H9 (cell line): ENCODE data around the gene FILIP1. TPM values are rescaled to one million over a fixed set of nuclear protein-coding genes. Genes with fewer than 3 reads are reported as not detected.

ENCODE experiments used
- DNase-seq: peaks from one replicate; pipeline ENCODE4 v3.0.0-alpha.2; 2017
- H2AFZ ChIP-seq: one replicate; pipeline ENCODE4 v1.6.1; 2013; ENCODE audit warnings: mild to moderate bottlenecking, low read length, control low read depth, moderate library complexity
- H2AK5ac ChIP-seq: 2 replicates; pipeline ENCODE4 v1.6.1; 2013; ENCODE audit warnings: low read length, control low read depth, mixed read lengths; ENCODE audit not compliant: insufficient read length
- H2BK120ac ChIP-seq: one replicate; pipeline ENCODE4 v1.6.1; 2013; ENCODE audit warnings: low read depth, mild to moderate bottlenecking, low read length, control low read depth, inconsistent platforms; ENCODE audit not compliant: poor library complexity, severe bottlenecking
- H2BK12ac ChIP-seq: 2 replicates; pipeline ENCODE4 v1.6.1; 2013; ENCODE audit warnings: low read length, control low read depth, mixed read lengths, low read depth; ENCODE audit not compliant: insufficient read length
- H2BK15ac ChIP-seq: 2 replicates; pipeline ENCODE4 v1.6.1; 2013; ENCODE audit warnings: low read depth, low read length, control low read depth
- H2BK20ac ChIP-seq: one replicate; pipeline ENCODE4 v1.6.1; 2013; ENCODE audit warnings: low read depth, mild to moderate bottlenecking, low read length, control low read depth, inconsistent platforms; ENCODE audit not compliant: poor library complexity, severe bottlenecking
- H2BK5ac ChIP-seq: 2 replicates; pipeline ENCODE4 v1.6.1; 2013; ENCODE audit warnings: low read length, control low read depth, mixed read lengths; ENCODE audit not compliant: insufficient read length
- H3K14ac ChIP-seq: 2 replicates; pipeline ENCODE4 v1.6.1; 2013; ENCODE audit warnings: low read length, control low read depth; ENCODE audit not compliant: insufficient read depth
- H3K18ac ChIP-seq: 2 replicates; pipeline ENCODE4 v1.6.1; 2013; ENCODE audit warnings: low read depth, mild to moderate bottlenecking, mixed read lengths, low read length, control low read depth; ENCODE audit not compliant: insufficient read length
- H3K23ac ChIP-seq: 2 replicates; pipeline ENCODE4 v1.6.1; 2013; ENCODE audit warnings: low read length, control low read depth, mixed read lengths, low read depth; ENCODE audit not compliant: insufficient read length
- H3K23me2 ChIP-seq: 2 replicates; pipeline ENCODE4 v1.6.1; 2013; ENCODE audit warnings: low read depth, mild to moderate bottlenecking, mixed read lengths, low read length, control low read depth; ENCODE audit not compliant: insufficient read length, poor library complexity, severe bottlenecking
- H3K27ac ChIP-seq: 2 replicates; pipeline ENCODE4 v1.5.1; 2013; ENCODE audit warnings: low read length, control low read depth, mixed read lengths, low read depth; ENCODE audit not compliant: insufficient read length
- H3K27me3 ChIP-seq: 2 replicates; pipeline ENCODE4 v1.6.1; 2013; ENCODE audit warnings: low read length, control low read depth, inconsistent platforms; ENCODE audit not compliant: insufficient read depth
- H3K4ac ChIP-seq: 2 replicates; pipeline ENCODE4 v1.6.1; 2013; ENCODE audit warnings: low read depth, mild to moderate bottlenecking, control low read depth, inconsistent platforms, low read length, moderate library complexity
- H3K4me1 ChIP-seq: 2 replicates; pipeline ENCODE4 v1.6.1; 2013; ENCODE audit warnings: low read length, control low read depth, inconsistent platforms; ENCODE audit not compliant: insufficient read depth
- H3K4me2 ChIP-seq: 2 replicates; pipeline ENCODE4 v1.6.1; 2013; ENCODE audit warnings: low read length, control low read depth, mixed read lengths; ENCODE audit not compliant: insufficient read length, insufficient read depth
- H3K56ac ChIP-seq: 2 replicates; pipeline ENCODE4 v1.6.1; 2013; ENCODE audit warnings: low read depth, mild to moderate bottlenecking, mixed read lengths, low read length, control low read depth; ENCODE audit not compliant: insufficient read length
- H3K79me1 ChIP-seq: 2 replicates; pipeline ENCODE4 v1.6.1; 2013; ENCODE audit warnings: low read depth, mild to moderate bottlenecking, moderate library complexity, low read length, control low read depth, inconsistent platforms; ENCODE audit not compliant: insufficient read depth, poor library complexity, severe bottlenecking
- H3K79me2 ChIP-seq: 2 replicates; pipeline ENCODE4 v1.6.1; 2013; ENCODE audit warnings: low read length, control low read depth, inconsistent platforms; ENCODE audit not compliant: insufficient read depth
- H3K9ac ChIP-seq: 2 replicates; pipeline ENCODE4 v1.6.1; 2013; ENCODE audit warnings: low read length, control low read depth, mixed read lengths; ENCODE audit not compliant: insufficient read length; ENCODE audit errors: extremely low read depth
- H3K9me3 ChIP-seq: one replicate; pipeline ENCODE4 v1.6.1; 2013; ENCODE audit warnings: low read depth, low read length, inconsistent platforms; ENCODE audit not compliant: control insufficient read depth
- H3T11ph ChIP-seq: one replicate; pipeline ENCODE4 v1.6.1; 2013; ENCODE audit warnings: mild to moderate bottlenecking, low read length, control low read depth, inconsistent platforms
- H4K20me1 ChIP-seq: one replicate; pipeline ENCODE4 v1.6.1; 2013; ENCODE audit not compliant: control insufficient read depth, insufficient read length, insufficient read depth
- H4K5ac ChIP-seq: 2 replicates; pipeline ENCODE4 v1.6.1; 2013; ENCODE audit warnings: low read depth, mild to moderate bottlenecking, mixed read lengths, low read length, control low read depth; ENCODE audit not compliant: insufficient read length
- H4K8ac ChIP-seq: replicated peaks from 2 replicates; pipeline ENCODE4 v1.6.1; 2013; ENCODE audit warnings: low read length, control low read depth, mixed read lengths, low read depth; ENCODE audit not compliant: insufficient read length
- H4K91ac ChIP-seq: 2 replicates; pipeline ENCODE4 v1.6.1; 2013; ENCODE audit warnings: low read depth, mild to moderate bottlenecking, moderate library complexity, mixed read lengths, low read length, control low read depth; ENCODE audit not compliant: insufficient read length
- H3K27ac Mint-ChIP-seq, 3 experiments: 2 replicates in 2 of 3; 3 replicates in 1 of 3; pipeline ENCODE4 v1.8.0; 2020 to 2021; ENCODE audit warnings: mixed read lengths in 3 of 3, mild to moderate bottlenecking in 1 of 3, moderate library complexity in 1 of 3
- H3K27me3 Mint-ChIP-seq: 2 replicates; pipeline ENCODE4 v1.8.0; 2021; ENCODE audit warnings: low read depth, mild to moderate bottlenecking, moderate library complexity, mixed read lengths
- H3K36me3 Mint-ChIP-seq, 3 experiments: 2 replicates in 2 of 3; 3 replicates in 1 of 3; pipeline ENCODE4 v1.8.0; 2020 to 2021; ENCODE audit warnings: low read depth in 3 of 3, mixed read lengths in 3 of 3; ENCODE audit not compliant: insufficient read depth in 1 of 3
- H3K4me1 Mint-ChIP-seq, 2 experiments: 2 replicates each; pipeline ENCODE4 v1.8.0; 2020; ENCODE audit warnings: mixed read lengths in 2 of 2
- H3K4me3 Mint-ChIP-seq, 2 experiments: 2 replicates in 1 of 2; 3 replicates in 1 of 2; pipeline ENCODE4 v1.8.0; 2020 to 2021; ENCODE audit warnings: mild to moderate bottlenecking in 2 of 2, mixed read lengths in 2 of 2, moderate library complexity in 1 of 2
- H3K9me3 Mint-ChIP-seq, 2 experiments: 2 replicates in 1 of 2; 3 replicates in 1 of 2; pipeline ENCODE4 v1.8.0; 2020; ENCODE audit warnings: mild to moderate bottlenecking in 2 of 2, mixed read lengths in 2 of 2, moderate library complexity in 1 of 2
- CTCF ChIP-seq: fragments of 200-600 bp; sonication (generic); conservative IDR thresholded peaks from 3 replicates; pipeline ENCODE4 v1.8.0; 2021; ENCODE audit warnings: antibody characterized with exemption, mild to moderate bottlenecking
- WGBS: extraction: QIAGEN DNeasy Blood & Tissue Kit; methylation state at CpG from one replicate; pipeline ENCODE4 v1.1.7; 2013; ENCODE audit warnings: missing lambda C conversion rate, low lambda C conversion rate, mixed read lengths; ENCODE audit not compliant: insufficient read length; ENCODE audit errors: extremely low coverage; 5-methylcytosine and 5-hydroxymethylcytosine counted together
- total RNA-seq: library from RNA; stranded (reverse); gene quantifications from 2 replicates; pipeline ENCODE4 v1.2.1, GENCODE V29; 2021

Gene FILIP1
- total RNA-seq, 1 experiment from 2014 or later, result 10.5 TPM

- no peak overlapping the region for H3K4ac ChIP-seq
- Mint-ChIP-seq H3K27me3 (no peaks in the 10 kb centered on the region; the same call in 1 of the 2 replicates), H3K36me3 (no peaks in the 10 kb centered on the region), H3K27ac (no peak overlapping the region), H3K9me3 (no peaks in the 10 kb centered on the region), H3K4me1 (peaks cover 14 to 17% of the 10 kb centered on the region in 2 experiments), H3K4me3 (no peak overlapping the region)
- no peaks in the 10 kb centered on the region for H3K23me2 ChIP-seq
- H3K9ac ChIP-seq, result no peak overlapping the region
- no peaks in the 10 kb centered on the region; the same call in 1 of the 2 replicates for H3K4me1 ChIP-seq
- no peak overlapping the region for H4K91ac ChIP-seq
- no peak overlapping the region for H3K4me2 ChIP-seq
- no peak for DNase-seq
- no peak overlapping the region for H2BK20ac ChIP-seq
- H2AK5ac ChIP-seq, result no peak overlapping the region
- no peaks in the 10 kb centered on the region for H3K27me3 ChIP-seq
- TF ChIP-seq CTCF, result no peak
- H2BK5ac ChIP-seq, result no peak overlapping the region
- H3K23ac ChIP-seq, result no peak overlapping the region
- no peak overlapping the region for H3K18ac ChIP-seq
- no peak overlapping the region for H3K14ac ChIP-seq
- H4K8ac ChIP-seq, result no peak overlapping the region
- no peak overlapping the region for H3K56ac ChIP-seq
- H3K79me2 ChIP-seq, result no peaks in the 10 kb centered on the region
- no peak overlapping the region for H2BK15ac ChIP-seq
- no peaks in the 10 kb centered on the region for H3K9me3 ChIP-seq
- no peak overlapping the region for H3K27ac ChIP-seq
- H2BK12ac ChIP-seq, result no peak overlapping the region
- no peak overlapping the region for H2BK120ac ChIP-seq
- no peaks in the 10 kb centered on the region for H4K20me1 ChIP-seq
- no peak overlapping the region for H2AFZ ChIP-seq
- H3K79me1 ChIP-seq, result no peaks in the 10 kb centered on the region
- no peak overlapping the region for H4K5ac ChIP-seq
- no CpG with 5 or more reads among the region's 3 CpGs for WGBS
- H3T11ph ChIP-seq, result no peak overlapping the region
Observed at GRCh38 chr6:75502884-75503283, 9.3 kb upstream of the FILIP1 start.
